Thoracic aorta (tissue), 2 donors: ENCODE measurements around the gene SEZ6. TPM values are rescaled to one million over a fixed set of nuclear protein-coding genes. Genes with fewer than 3 reads are reported as not detected.

ENCODE experiments used
- ATAC-seq: fragments of 150-250 bp; one replicate; pipeline ENCODE4 v1.8.0; 2017; ENCODE audit warnings: low read depth; ENCODE audit not compliant: insufficient number of reproducible peaks, low FRiP score
- DNase-seq: peaks from one replicate; pipeline ENCODE4 v3.0.0-alpha.2; 2020; ENCODE audit warnings: low spot score
- H3K27ac ChIP-seq, 2 donors: fragments of 200-600 bp; sonication (generic); 1 replicate in 1 of 2; 2 replicates in 1 of 2; pipeline ENCODE4 v1.5.1; 2016; ENCODE audit warnings: mild to moderate bottlenecking in 2 of 2, moderate library complexity in 2 of 2
- H3K27me3 ChIP-seq: fragments of 200-600 bp; sonication (generic); replicated peaks from 2 replicates; pipeline ENCODE4 v1.6.0; 2016; ENCODE audit warnings: mild to moderate bottlenecking; ENCODE audit not compliant: insufficient read depth
- H3K36me3 ChIP-seq: fragments of 200-600 bp; sonication (generic); one replicate; pipeline ENCODE4 v1.5.1; 2016
- H3K4me1 ChIP-seq, 2 donors: fragments of 200-600 bp; sonication (generic); 1 replicate in 1 of 2; 2 replicates in 1 of 2; pipeline versions ENCODE4 v1.5.1 to v1.6.0; 2016; ENCODE audit warnings: low read depth in 2 of 2, mild to moderate bottlenecking in 1 of 2; ENCODE audit not compliant: control insufficient read depth in 1 of 2
- H3K4me3 ChIP-seq: fragments of 200-600 bp; sonication (generic); 2 replicates; pipeline ENCODE4 v1.5.1; 2016; ENCODE audit warnings: mild to moderate bottlenecking
- H3K9me3 ChIP-seq: fragments of 200-600 bp; sonication (generic); 2 replicates; pipeline ENCODE4 v1.5.1; 2016
- total RNA-seq, 2 donors: library from RNA; depleted of rRNA; stranded (reverse); fragments of >200 nt; gene quantifications; one replicate each; pipeline versions ENCODE4 v1.1.0 to v1.2.3, GENCODE V29; 2016
- TF ChIP-seq, protein P1 (sequence below): fragments of 200-600 bp; sonication (generic); IDR thresholded peaks from one replicate; pipeline ENCODE4 v1.5.1; 2019; ENCODE audit warnings: antibody characterized with exemption

SEZ6 gene
- total RNA-seq, 2 donors from 2014 or later: not detected

DNA sequence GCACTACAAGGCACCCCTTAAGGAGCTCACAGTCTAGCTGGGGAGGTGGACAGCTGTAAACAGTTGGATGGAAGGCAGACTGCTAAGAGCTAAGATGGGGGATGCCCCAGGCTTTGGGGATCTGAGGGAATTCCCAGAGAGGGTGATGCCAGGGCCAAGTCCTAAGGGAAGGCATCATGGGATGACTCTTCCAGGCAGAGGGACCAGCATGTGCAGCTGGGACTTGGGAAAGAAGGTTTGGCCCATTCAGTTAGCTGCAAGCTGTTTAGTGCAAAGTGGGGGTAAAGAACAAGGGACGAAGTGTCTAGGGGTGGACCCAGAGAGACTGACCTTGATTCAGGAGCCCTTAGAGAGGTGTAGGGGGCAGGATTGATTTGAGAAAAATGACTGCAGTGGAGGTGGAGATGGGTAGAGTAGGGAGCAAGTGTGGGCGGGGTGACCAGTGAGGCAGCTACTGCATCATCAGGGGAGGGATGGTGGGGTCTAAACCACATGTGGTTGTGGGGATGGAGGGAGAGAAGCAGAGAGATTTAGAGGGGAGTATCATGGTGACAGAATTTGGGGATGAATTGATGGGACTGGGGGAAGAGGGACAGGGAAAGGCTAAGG is 27.4 kb downstream of the SEZ6 start:
- TF ChIP-seq, protein P1, sequence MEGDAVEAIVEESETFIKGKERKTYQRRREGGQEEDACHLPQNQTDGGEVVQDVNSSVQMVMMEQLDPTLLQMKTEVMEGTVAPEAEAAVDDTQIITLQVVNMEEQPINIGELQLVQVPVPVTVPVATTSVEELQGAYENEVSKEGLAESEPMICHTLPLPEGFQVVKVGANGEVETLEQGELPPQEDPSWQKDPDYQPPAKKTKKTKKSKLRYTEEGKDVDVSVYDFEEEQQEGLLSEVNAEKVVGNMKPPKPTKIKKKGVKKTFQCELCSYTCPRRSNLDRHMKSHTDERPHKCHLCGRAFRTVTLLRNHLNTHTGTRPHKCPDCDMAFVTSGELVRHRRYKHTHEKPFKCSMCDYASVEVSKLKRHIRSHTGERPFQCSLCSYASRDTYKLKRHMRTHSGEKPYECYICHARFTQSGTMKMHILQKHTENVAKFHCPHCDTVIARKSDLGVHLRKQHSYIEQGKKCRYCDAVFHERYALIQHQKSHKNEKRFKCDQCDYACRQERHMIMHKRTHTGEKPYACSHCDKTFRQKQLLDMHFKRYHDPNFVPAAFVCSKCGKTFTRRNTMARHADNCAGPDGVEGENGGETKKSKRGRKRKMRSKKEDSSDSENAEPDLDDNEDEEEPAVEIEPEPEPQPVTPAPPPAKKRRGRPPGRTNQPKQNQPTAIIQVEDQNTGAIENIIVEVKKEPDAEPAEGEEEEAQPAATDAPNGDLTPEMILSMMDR: no peak

DNA sequence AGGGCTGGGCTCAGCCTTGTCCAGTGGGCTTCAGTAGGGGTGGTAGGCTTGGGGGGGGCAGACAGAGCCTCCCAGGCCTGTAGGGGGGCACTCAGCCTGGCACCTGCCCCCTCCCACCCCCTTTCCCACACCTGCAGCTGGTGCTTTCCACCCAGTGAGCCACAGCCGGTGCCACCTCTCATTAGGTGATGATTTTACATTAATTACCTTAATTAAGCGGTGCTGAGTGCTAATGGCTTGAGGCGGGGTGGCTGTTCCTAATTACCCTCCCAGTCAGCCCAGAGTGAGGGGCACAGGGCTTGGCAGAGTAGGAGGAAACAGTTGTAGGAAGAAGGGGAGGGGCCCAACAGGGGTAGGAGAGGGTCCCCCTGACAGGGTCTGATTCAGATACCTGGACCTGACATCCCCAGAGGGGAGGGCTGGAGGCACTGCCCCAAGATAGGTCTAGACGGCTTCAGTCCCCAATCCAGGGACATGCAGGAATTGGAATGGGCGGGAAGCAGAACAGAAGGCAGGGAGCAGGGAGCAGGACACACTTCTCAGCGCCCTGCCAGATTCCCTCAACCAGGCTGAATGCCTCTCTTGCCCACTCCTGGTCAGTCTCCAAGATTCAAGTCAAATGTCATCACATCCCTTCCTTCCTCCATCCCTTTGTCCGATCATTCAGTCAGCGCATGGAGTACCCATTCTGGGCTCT is 28.0 kb downstream of the SEZ6 start:
- Histone ChIP-seq H3K9me3 (no peaks in the 10 kb centered on the region), H3K4me1 (no peaks in the 10 kb centered on the region), H3K4me3 (no peak overlapping the region), H3K36me3 (no peaks in the 10 kb centered on the region), H3K27ac (no peak overlapping the region), H3K27me3 (no peaks in the 10 kb centered on the region)
- ATAC-seq (no peak), DNase-seq (no peak)
- TF ChIP-seq, protein P1: no peak

More for the DNA sequence above, 27.4 kb downstream of the SEZ6 start:
- Histone ChIP-seq H3K4me1 (no peaks in the 10 kb centered on the region), H3K36me3 (no peaks in the 10 kb centered on the region), H3K27ac (no peak overlapping the region), H3K9me3 (no peaks in the 10 kb centered on the region), H3K27me3 (no peaks in the 10 kb centered on the region), H3K4me3 (no peak overlapping the region)
- DNase-seq (no peak), ATAC-seq (no peak)

DNA sequence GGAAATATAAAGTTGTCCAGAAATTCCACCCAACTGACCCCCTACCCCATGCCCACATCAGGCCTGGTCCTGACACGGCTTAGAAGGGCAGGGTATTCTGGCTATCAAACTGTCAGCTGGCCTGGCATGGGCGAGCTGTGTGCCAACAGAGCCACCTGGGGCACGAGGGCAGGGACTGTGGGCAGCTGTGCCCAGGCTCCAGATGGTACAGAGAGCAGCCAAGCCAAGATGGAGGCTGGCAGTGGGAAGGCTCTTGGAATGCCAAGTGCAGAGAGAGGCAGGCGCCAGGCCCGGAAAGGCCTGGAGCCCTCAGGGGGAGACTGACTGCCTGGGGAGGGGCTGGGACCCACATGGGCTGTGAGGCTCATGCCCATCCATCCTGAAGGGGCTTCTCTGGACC is 30.2 kb downstream of the SEZ6 start:
- TF ChIP-seq, protein P1: no peak
- H3K36me3 ChIP-seq: no peaks in the 10 kb centered on the region
- no peaks in the 10 kb centered on the region for H3K4me1 ChIP-seq
- DNase-seq: no peak
- H3K27ac ChIP-seq: no peak overlapping the region
- no peaks in the 10 kb centered on the region for H3K9me3 ChIP-seq
- H3K4me3 ChIP-seq: no peak overlapping the region
- ATAC-seq: no peak
- H3K27me3 ChIP-seq: no peaks in the 10 kb centered on the region

DNA sequence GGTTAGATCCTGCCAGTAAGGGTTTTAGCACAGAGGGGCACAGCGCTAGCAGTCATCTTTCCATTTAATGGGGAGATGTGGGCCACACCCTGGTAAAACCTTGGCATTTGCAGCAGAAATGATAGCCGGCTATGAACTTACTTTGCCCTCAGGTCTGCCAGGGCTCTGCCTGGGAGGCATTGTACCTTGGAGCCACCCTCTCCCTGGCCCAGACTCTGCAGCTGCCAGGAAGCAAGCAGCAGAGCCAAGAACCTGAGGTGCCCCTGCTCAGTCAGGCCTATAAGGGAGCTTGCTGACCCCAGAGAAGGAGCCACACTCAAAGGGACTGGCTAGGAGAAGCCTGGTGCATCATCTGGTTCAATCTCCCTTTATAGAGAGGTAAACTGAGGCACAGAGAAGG is 30.8 kb downstream of the SEZ6 start:
- H3K4me3 ChIP-seq: no peak overlapping the region
- TF ChIP-seq, protein P1: no peak
- H3K4me1 ChIP-seq: no peaks in the 10 kb centered on the region
- H3K27me3 ChIP-seq: no peaks in the 10 kb centered on the region
- ATAC-seq (no peak), DNase-seq (no peak)
- no peaks in the 10 kb centered on the region for H3K36me3 ChIP-seq
- H3K27ac ChIP-seq: no peak overlapping the region
- no peaks in the 10 kb centered on the region for H3K9me3 ChIP-seq

DNA sequence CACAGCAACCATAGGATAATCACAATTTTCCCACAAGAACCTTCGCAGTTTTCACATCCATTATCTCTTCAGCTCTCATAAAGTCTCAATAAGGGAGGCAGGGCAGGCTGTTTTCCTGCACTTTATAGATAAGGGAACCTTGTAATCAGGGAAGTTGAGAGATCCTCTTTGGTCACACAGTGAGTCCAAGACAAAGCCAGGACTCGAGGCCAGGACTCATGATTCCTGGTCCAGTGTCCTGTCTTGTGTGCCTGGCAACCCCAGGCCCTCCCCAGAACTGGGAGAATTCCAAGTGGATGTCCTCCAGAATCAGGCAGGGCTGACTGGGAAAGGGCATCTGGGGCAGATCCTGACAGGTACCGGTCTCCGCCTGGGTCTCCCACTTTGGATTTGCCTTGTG is 31.4 kb downstream of the SEZ6 start:
- H3K9me3 ChIP-seq: no peaks in the 10 kb centered on the region
- no peaks in the 10 kb centered on the region for H3K4me1 ChIP-seq
- H3K27ac ChIP-seq: no peak overlapping the region
- ATAC-seq (no peak), DNase-seq (no peak)
- TF ChIP-seq, protein P1: no peak
- no peaks in the 10 kb centered on the region for H3K36me3 ChIP-seq
- no peaks in the 10 kb centered on the region for H3K27me3 ChIP-seq
- H3K4me3 ChIP-seq: no peak overlapping the region
